Measurements from ENCODE around the gene MEN1. TPM values are rescaled to one million over a fixed set of nuclear protein-coding genes. Genes with fewer than 3 reads are reported as not detected.

Gene MEN1
- polyA plus RNA-seq, 1 donor (not counting 4 experiments of a cell fraction or from before 2014, with no cell fraction given) = 14.2 TPM

DNA sequence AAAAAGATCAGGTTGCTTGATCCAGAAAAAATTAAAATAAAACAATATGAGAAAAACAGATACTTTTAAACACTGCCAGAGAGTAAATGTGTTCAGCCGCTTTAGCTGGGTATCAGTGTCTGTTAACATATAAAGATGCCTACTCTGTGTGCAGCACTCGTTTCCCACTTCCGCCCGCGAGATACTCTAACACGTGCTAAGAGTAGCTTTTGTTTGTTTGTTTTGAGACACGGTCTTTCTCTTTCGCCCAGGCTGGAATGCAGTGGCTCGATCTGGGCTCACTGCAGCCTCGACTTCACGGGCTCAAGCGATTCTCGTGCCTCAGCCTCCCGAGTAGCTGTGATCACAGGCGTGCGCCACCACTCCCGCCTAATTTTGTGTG lies 531 bp upstream of the MEN1 start:
- no peak for TF ChIP-seq EZH2 (IDR thresholded peaks at IDR 0.05; ENCODE audit: low read length)
- TF ChIP-seq CTCF (optimal IDR thresholded peaks at IDR 0.05 in 1 of 3, IDR thresholded peaks at IDR 0.05 in 1 of 3, conservative IDR thresholded peaks at IDR 0.05 in 1 of 3; ENCODE audit: extremely low read depth in 1 of 3, insufficient read depth in 2 of 3, low read length in 3 of 3) = no peak
- no peak for DNase-seq (ENCODE audit: low read depth, low spot score)
- Histone ChIP-seq H4K20me1 (ENCODE audit: control insufficient read depth, extremely low read depth, insufficient read depth, low read length) (no peaks in the 10 kb centered on the region), H3K79me2 (ENCODE audit: control insufficient read depth, insufficient read depth, low read length) (peaks cover 9% of the 10 kb centered on the region), H3K9ac (ENCODE audit: control insufficient read depth, extremely low read depth, insufficient read depth, low read length) (no peak overlapping the region), H3K36me3 (ENCODE audit: control insufficient read depth in 2 of 2, extremely low read depth in 1 of 2, insufficient read depth in 2 of 2, low read length in 2 of 2) (peaks cover 9 to 20% of the 10 kb centered on the region in 2 experiments), H3K9me1 (ENCODE audit: control insufficient read depth, extremely low read depth, insufficient read depth, low read length) (no peaks in the 10 kb centered on the region), H3K27ac (ENCODE audit: control insufficient read depth, insufficient read depth, low read length) (no peak overlapping the region), H3K27me3 (ENCODE audit: control insufficient read depth, extremely low read depth, insufficient read depth, low read length) (no peaks in the 10 kb centered on the region), H3K4me1 (ENCODE audit: control insufficient read depth, extremely low read depth, insufficient read depth, low read length) (peaks cover 9% of the 10 kb centered on the region), H3K4me3 (ENCODE audit: control insufficient read depth in 2 of 3, extremely low read depth in 1 of 3, insufficient read depth in 2 of 3, low read depth in 1 of 3, low read length in 3 of 3) (peak overlapping the region; percentile 80 to 97 (median 83)), H3K9me3 (ENCODE audit: control insufficient read depth, low read depth, low read length) (no peaks in the 10 kb centered on the region), H2AFZ (ENCODE audit: control insufficient read depth, low read length) (peak overlapping the region; percentile 29), H3K4me2 (ENCODE audit: control insufficient read depth, extremely low read depth, insufficient read depth, low read depth, low read length) (peak overlapping the region; percentile 92)
- FAIRE-seq = no peak
- dilution Hi-C loops (cut with MboI; ENCODE audit: extremely low pct_ligation_motif_present, low sequenced_read_pairs) = no loop called here

- DNase-seq (ENCODE audit: low read depth, low spot score) (peak; percentile 25), FAIRE-seq (no peak)
- dilution Hi-C loops (cut with MboI; ENCODE audit: extremely low pct_ligation_motif_present, low sequenced_read_pairs) = no loop called here
- TF ChIP-seq CTCF (optimal IDR thresholded peaks at IDR 0.05 in 1 of 3, IDR thresholded peaks at IDR 0.05 in 1 of 3, conservative IDR thresholded peaks at IDR 0.05 in 1 of 3; ENCODE audit: extremely low read depth in 1 of 3, insufficient read depth in 2 of 3, low read length in 3 of 3) (no peak), EZH2 (IDR thresholded peaks at IDR 0.05; ENCODE audit: low read length) (no peak)
- H3K4me2 ChIP-seq (ENCODE audit: control insufficient read depth, extremely low read depth, insufficient read depth, low read depth, low read length) = peak overlapping the region; percentile 92
- H3K9me1 ChIP-seq (ENCODE audit: control insufficient read depth, extremely low read depth, insufficient read depth, low read length) = no peaks in the 10 kb centered on the region
- H3K9me3 ChIP-seq (ENCODE audit: control insufficient read depth, low read depth, low read length) = no peaks in the 10 kb centered on the region
- peaks cover 9% of the 10 kb centered on the region for H3K79me2 ChIP-seq (ENCODE audit: control insufficient read depth, insufficient read depth, low read length)
- H3K27ac ChIP-seq (ENCODE audit: control insufficient read depth, insufficient read depth, low read length) = peak overlapping the region; percentile 31
- H2AFZ ChIP-seq (ENCODE audit: control insufficient read depth, low read length) = peak overlapping the region; percentile 80
- peaks cover 9% of the 10 kb centered on the region for H3K4me1 ChIP-seq (ENCODE audit: control insufficient read depth, extremely low read depth, insufficient read depth, low read length)
- H3K27me3 ChIP-seq (ENCODE audit: control insufficient read depth, extremely low read depth, insufficient read depth, low read length) = no peaks in the 10 kb centered on the region
- H3K36me3 ChIP-seq (ENCODE audit: control insufficient read depth in 2 of 2, extremely low read depth in 1 of 2, insufficient read depth in 2 of 2, low read length in 2 of 2) = peaks cover 13 to 27% of the 10 kb centered on the region in 2 experiments
- peak overlapping the region; percentile 80 to 97 (median 83) for H3K4me3 ChIP-seq (ENCODE audit: control insufficient read depth in 2 of 3, extremely low read depth in 1 of 3, insufficient read depth in 2 of 3, low read depth in 1 of 3, low read length in 3 of 3)
- H4K20me1 ChIP-seq (ENCODE audit: control insufficient read depth, extremely low read depth, insufficient read depth, low read length) = no peaks in the 10 kb centered on the region
- peak overlapping the region; percentile 72 for H3K9ac ChIP-seq (ENCODE audit: control insufficient read depth, extremely low read depth, insufficient read depth, low read length)
These were observed 540 bp downstream of the MEN1 start for GRCh38 chr11:64809781-64810241.

Data from keratinocyte (primary cell).